Psoas muscle (tissue), 8 donors: ENCODE data around the gene CADM1. TPM values are rescaled to one million over a fixed set of nuclear protein-coding genes. Genes with fewer than 3 reads are reported as not detected.

ENCODE experiments used
- ATAC-seq, 4 donors: fragments of 200-7000 bp; cut with Tn5 transposase; one replicate each; pipeline ENCODE4 v1.9.1; 2020; ENCODE audit warnings: moderate library complexity in 3 of 4, mild to moderate bottlenecking in 2 of 4
- DNase-seq, 2 donors: peaks; one replicate each; pipeline ENCODE4 v3.0.0-alpha.2; 2020
- H3K27ac ChIP-seq: fragments of 200-600 bp; one replicate; pipeline ENCODE4 v1.8.0; 2022
- H3K27me3 ChIP-seq, 3 donors: fragments of 200-600 bp in 1 of 3; one replicate each; pipeline versions ENCODE4 v1.6.1 to v1.8.0; 2013 to 2022; ENCODE audit warnings: low read length in 2 of 3, mild to moderate bottlenecking in 2 of 3, moderate library complexity in 1 of 3; ENCODE audit not compliant: insufficient read depth in 3 of 3
- H3K36me3 ChIP-seq, 2 donors: fragments of 200-600 bp in 1 of 2; one replicate each; pipeline versions ENCODE4 v1.6.1 to v1.8.0; 2013 to 2022; ENCODE audit warnings: low read depth in 1 of 2, mild to moderate bottlenecking in 1 of 2, moderate library complexity in 1 of 2; ENCODE audit not compliant: insufficient read depth in 1 of 2
- H3K4me1 ChIP-seq: fragments of 200-600 bp; one replicate; pipeline ENCODE4 v1.8.0; 2022
- H3K4me3 ChIP-seq: fragments of 200-600 bp; one replicate; pipeline ENCODE4 v1.8.0; 2022; ENCODE audit warnings: mild to moderate bottlenecking
- H3K9me3 ChIP-seq: fragments of 200-600 bp; one replicate; pipeline ENCODE4 v1.8.0; 2022
- CTCF ChIP-seq: fragments of 200-600 bp; IDR thresholded peaks from one replicate; pipeline ENCODE4 v1.8.0; 2022; ENCODE audit warnings: antibody characterized with exemption
- WGBS, 3 donors: extraction: QIAGEN DNeasy Blood & Tissue Kit; methylation state at CpG; one replicate each; pipeline versions ENCODE4 v1.1.6 to v1.1.7; 2013; 5-methylcytosine and 5-hydroxymethylcytosine counted together
- intact Hi-C, 2 donors: fragments of 100-400 bp; cut with DNase I; formaldehyde crosslinking; loops; one replicate each; pipeline versions ENCODE4 v1.11.0 to v1.14.2; 2022
- polyA plus RNA-seq, 3 donors: library from polyadenylated mRNA; stranded (reverse); fragments of 200-250 nt; gene quantifications; one replicate each; pipeline ENCODE4 v1.2.3, GENCODE V29; 2013
- total RNA-seq, 4 donors: library from RNA; stranded (reverse); fragmentation: NEBNext Ultra II Directional in 2 of 4; extraction: Animal tissue kit (Norgen Biotek cat#: 25700) in 2 of 4; gene quantifications; one replicate each; pipeline versions ENCODE4 v1.2.1 to v1.2.4, GENCODE V29; 2021 to 2023
- donor health status: healthy with polysubstance abuse.
- donor health status: DM: no; HTN: no; CAD: no; lungs with moderate emphysema.
- donor health status: Bipolar disorder and iron deficiency.
- donor health status: healthy.
- donor health status: DM: yes; HTN: yes; CAD: no.
- donor health status: DM: no; HTN: no; CAD: no.
- donor health status: DM: no; HTN: no; CAD: no.
- donor health status: DM: yes; HTN: yes; CAD: no.

CADM1 gene
- total and polyA plus RNA-seq, 7 donors: 3.1 to 12.4 (median 9.5) TPM

- DNase-seq: no peak
- H3K9me3 ChIP-seq: no peaks in the 10 kb centered on the region
- H3K4me3 ChIP-seq: no peak overlapping the region
- no peaks in the 10 kb centered on the region for H3K27me3 ChIP-seq
- ATAC-seq: no peak
- 66 to 84% (median 72%) methylated on average over 6 of the region's 6 CpGs for WGBS, 3 donors
- no peak overlapping the region for H3K27ac ChIP-seq
- peaks cover 17% of the 10 kb centered on the region for H3K4me1 ChIP-seq
- no peaks in the 10 kb centered on the region for H3K36me3 ChIP-seq
- intact Hi-C loops: loop anchor here (5.0 to 10.0 kb wide), 4 partner anchors 343 to 901 kb away; no protein-coding TSS in a partner anchor
- TF ChIP-seq CTCF: no peak
Observed at GRCh38 chr11:115321605-115322289, 182.5 kb downstream of the CADM1 start.

- 66 to 68% (median 67%) methylated on average over 6 of the region's 6 CpGs for WGBS, 3 donors
- no peak for ATAC-seq
- Histone ChIP-seq H3K4me1 (peaks cover 13% of the 10 kb centered on the region), H3K36me3 (no peaks in the 10 kb centered on the region), H3K4me3 (no peak overlapping the region), H3K27ac (no peak overlapping the region), H3K9me3 (no peaks in the 10 kb centered on the region), H3K27me3 (no peaks in the 10 kb centered on the region)
- intact Hi-C loops: no loop called here
- no peak for TF ChIP-seq CTCF
- DNase-seq: no peak
Observed at GRCh38 chr11:115317277-115318185, 186.7 kb downstream of the CADM1 start.

GRCh38 chr11:115316696-115317095 is 187.5 kb downstream of the CADM1 start:
- WGBS, 3 donors: 88 to 90% (median 88%) methylated on average over 5 of the region's 5 CpGs
- no peak for DNase-seq
- peaks cover 7% of the 10 kb centered on the region for H3K4me1 ChIP-seq
- no peak for ATAC-seq
- intact Hi-C loops: no loop called here
- no peaks in the 10 kb centered on the region for H3K27me3 ChIP-seq
- no peak overlapping the region for H3K4me3 ChIP-seq
- TF ChIP-seq CTCF: no peak
- no peak overlapping the region for H3K27ac ChIP-seq
- no peaks in the 10 kb centered on the region for H3K9me3 ChIP-seq
- no peaks in the 10 kb centered on the region for H3K36me3 ChIP-seq

GRCh38 chr11:115314330-115314920 is 189.8 kb downstream of the CADM1 start:
- Histone ChIP-seq H3K27ac (no peak overlapping the region), H3K4me1 (peaks cover 4% of the 10 kb centered on the region), H3K27me3 (no peaks in the 10 kb centered on the region), H3K36me3 (no peaks in the 10 kb centered on the region), H3K4me3 (no peak overlapping the region), H3K9me3 (no peaks in the 10 kb centered on the region)
- intact Hi-C loops: no loop called here
- ATAC-seq (no peak), DNase-seq (no peak)
- 59 to 74% (median 64%) methylated on average over 3 of the region's 3 CpGs for WGBS, 3 donors
- TF ChIP-seq CTCF: no peak
